ENCODE results near the gene OS9. TPM values are rescaled to one million over a fixed set of nuclear protein-coding genes. Genes with fewer than 3 reads are reported as not detected.
"Not testable (repeated sequence)": the region's sequence is repeated elsewhere in the genome, so short reads cannot be mapped to it uniquely, and the experiment has no call there.

Gene OS9
- total RNA-seq, 1 donor from 2014 or later: 338 TPM

DNA sequence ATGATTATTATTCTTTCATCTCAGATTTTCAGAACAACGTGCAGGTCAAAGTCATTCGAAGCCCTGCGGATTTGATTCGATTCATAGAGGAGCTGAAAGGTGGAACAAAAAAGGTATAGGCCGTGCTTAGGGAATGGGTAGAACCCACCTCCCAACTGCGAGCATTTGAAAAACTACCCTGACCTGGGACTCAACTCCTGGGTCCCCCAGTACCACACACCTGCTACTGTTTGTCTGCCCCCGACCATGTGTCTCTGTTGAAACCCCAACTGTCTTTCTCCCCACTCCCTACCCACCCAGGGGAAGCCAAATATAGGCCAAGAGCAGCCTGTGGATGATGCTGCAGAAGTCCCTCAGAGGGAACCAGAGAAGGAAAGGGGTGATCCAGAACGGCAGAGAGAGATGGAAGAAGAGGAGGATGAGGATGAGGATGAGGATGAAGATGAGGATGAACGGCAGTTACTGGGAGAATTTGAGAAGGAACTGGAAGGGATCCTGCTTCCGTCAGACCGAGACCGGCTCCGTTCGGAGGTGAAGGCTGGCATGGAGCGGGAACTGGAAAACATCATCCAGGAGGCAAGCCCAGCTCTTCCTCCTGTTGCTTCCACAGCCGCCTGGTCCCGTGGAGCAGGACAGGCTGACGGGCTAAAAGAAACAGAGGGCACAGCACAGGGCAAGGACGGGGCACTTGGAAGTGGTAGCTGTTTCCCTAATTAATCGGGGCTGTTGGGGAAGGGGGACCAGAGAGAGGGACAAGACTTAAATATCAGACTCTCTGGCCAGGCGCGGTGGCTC is 24.1 kb downstream of the OS9 start:
- TF ChIP-seq, protein P1, sequence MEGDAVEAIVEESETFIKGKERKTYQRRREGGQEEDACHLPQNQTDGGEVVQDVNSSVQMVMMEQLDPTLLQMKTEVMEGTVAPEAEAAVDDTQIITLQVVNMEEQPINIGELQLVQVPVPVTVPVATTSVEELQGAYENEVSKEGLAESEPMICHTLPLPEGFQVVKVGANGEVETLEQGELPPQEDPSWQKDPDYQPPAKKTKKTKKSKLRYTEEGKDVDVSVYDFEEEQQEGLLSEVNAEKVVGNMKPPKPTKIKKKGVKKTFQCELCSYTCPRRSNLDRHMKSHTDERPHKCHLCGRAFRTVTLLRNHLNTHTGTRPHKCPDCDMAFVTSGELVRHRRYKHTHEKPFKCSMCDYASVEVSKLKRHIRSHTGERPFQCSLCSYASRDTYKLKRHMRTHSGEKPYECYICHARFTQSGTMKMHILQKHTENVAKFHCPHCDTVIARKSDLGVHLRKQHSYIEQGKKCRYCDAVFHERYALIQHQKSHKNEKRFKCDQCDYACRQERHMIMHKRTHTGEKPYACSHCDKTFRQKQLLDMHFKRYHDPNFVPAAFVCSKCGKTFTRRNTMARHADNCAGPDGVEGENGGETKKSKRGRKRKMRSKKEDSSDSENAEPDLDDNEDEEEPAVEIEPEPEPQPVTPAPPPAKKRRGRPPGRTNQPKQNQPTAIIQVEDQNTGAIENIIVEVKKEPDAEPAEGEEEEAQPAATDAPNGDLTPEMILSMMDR (IDR thresholded peaks at IDR 0.05): no peak
- Mint-ChIP-seq H3K27me3 (ENCODE audit: unreplicated experiment) (no peaks in the 10 kb centered on the region), H3K27ac (ENCODE audit: unreplicated experiment) (no peak overlapping the region), H3K4me3 (ENCODE audit: unreplicated experiment) (no peak overlapping the region), H3K4me1 (ENCODE audit: unreplicated experiment) (peaks cover 4% of the 10 kb centered on the region), H3K9me3 (ENCODE audit: unreplicated experiment) (no peaks in the 10 kb centered on the region), H3K36me3 (ENCODE audit: unreplicated experiment) (peaks cover 30% of the 10 kb centered on the region)
- DNase-seq (ENCODE audit: extremely low spot score, unreplicated experiment): peak; percentile 67

DNA sequence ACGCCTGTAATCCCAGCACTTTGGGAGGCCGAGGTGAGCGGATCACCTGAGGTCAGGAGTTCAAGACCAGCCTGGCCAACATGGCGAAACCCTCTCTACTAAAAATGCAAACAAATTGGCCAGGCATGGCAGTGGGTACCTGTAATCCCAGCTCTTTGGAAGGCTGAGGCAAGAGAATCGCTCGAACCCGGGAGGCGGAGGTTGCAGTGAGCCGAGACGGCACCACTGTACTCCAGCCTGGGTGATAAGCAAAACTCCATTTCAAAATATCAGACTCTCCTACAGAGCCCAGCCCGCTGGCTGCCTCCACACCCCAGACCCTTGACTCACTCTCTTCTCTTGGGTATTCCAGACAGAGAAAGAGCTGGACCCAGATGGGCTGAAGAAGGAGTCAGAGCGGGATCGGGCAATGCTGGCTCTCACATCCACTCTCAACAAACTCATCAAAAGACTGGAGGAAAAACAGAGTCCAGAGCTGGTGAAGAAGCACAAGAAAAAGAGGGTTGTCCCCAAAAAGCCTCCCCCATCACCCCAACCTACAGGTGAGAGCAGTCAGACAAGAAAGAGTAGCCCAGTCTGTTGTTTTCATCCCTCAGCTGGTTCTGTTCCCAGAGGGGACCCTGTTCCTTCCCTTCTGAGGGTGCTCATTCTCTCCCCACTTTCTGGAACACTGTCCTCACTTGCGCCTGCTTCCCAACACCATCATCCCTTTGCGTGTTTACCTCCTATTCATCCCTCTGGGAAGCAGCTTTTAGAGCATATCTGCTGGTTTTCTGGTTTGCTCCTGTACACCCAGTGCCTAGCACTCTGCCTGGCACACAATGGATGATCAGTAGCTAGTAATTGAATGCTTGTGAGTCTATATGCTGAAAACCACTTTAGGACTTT is 25.0 kb downstream of the OS9 start:
- Mint-ChIP-seq H3K27me3 (ENCODE audit: unreplicated experiment) (no peaks in the 10 kb centered on the region), H3K27ac (ENCODE audit: unreplicated experiment) (no peak overlapping the region), H3K36me3 (ENCODE audit: unreplicated experiment) (peaks cover 28% of the 10 kb centered on the region), H3K4me1 (ENCODE audit: unreplicated experiment) (peaks cover 12% of the 10 kb centered on the region), H3K4me3 (ENCODE audit: unreplicated experiment) (no peak overlapping the region), H3K9me3 (ENCODE audit: unreplicated experiment) (no peaks in the 10 kb centered on the region)
- TF ChIP-seq, protein P1 (IDR thresholded peaks at IDR 0.05): no peak
- DNase-seq (ENCODE audit: extremely low spot score, unreplicated experiment): peak; percentile 66

DNA sequence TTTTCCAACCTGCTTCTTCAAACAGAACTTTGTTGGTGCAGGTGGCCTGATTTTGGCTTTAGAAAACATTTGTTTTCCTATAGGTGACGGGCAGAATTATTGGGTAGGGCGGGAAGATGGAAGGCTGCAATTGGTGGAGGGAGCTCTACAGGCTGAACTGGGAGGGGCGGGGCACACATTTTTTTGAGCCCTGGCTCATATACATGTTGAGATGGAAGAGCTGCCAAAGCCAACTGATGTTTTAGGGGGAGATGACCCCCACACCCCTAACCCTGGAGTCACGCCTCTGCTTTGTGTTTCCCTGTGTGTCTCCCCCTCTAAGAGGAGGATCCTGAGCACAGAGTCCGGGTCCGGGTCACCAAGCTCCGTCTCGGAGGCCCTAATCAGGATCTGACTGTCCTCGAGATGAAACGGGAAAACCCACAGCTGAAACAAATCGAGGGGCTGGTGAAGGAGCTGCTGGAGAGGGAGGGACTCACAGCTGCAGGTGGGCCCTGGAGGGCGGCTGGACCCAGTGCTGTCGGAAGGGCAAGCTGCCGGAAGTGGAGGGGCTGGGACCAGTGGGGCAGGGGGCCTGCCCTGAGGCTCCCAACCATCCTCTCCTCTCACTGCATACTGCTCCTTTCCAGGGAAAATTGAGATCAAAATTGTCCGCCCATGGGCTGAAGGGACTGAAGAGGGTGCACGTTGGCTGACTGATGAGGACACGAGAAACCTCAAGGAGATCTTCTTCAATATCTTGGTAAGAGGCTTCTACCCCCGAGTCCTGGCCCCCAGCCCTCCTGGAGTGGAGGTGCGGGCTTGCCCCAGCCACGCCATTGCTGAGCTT is 26.1 kb downstream of the OS9 start:
- peak; percentile 82 for DNase-seq (ENCODE audit: extremely low spot score, unreplicated experiment)
- TF ChIP-seq, protein P1 (IDR thresholded peaks at IDR 0.05): no peak
- H3K9me3 Mint-ChIP-seq (ENCODE audit: unreplicated experiment): no peaks in the 10 kb centered on the region
- H3K4me1 Mint-ChIP-seq (ENCODE audit: unreplicated experiment): peaks cover 13% of the 10 kb centered on the region
- no peak overlapping the region for H3K4me3 Mint-ChIP-seq (ENCODE audit: unreplicated experiment)
- no peaks in the 10 kb centered on the region for H3K27me3 Mint-ChIP-seq (ENCODE audit: unreplicated experiment)
- H3K36me3 Mint-ChIP-seq (ENCODE audit: unreplicated experiment): peaks cover 28% of the 10 kb centered on the region
- H3K27ac Mint-ChIP-seq (ENCODE audit: unreplicated experiment): no peak overlapping the region

DNA sequence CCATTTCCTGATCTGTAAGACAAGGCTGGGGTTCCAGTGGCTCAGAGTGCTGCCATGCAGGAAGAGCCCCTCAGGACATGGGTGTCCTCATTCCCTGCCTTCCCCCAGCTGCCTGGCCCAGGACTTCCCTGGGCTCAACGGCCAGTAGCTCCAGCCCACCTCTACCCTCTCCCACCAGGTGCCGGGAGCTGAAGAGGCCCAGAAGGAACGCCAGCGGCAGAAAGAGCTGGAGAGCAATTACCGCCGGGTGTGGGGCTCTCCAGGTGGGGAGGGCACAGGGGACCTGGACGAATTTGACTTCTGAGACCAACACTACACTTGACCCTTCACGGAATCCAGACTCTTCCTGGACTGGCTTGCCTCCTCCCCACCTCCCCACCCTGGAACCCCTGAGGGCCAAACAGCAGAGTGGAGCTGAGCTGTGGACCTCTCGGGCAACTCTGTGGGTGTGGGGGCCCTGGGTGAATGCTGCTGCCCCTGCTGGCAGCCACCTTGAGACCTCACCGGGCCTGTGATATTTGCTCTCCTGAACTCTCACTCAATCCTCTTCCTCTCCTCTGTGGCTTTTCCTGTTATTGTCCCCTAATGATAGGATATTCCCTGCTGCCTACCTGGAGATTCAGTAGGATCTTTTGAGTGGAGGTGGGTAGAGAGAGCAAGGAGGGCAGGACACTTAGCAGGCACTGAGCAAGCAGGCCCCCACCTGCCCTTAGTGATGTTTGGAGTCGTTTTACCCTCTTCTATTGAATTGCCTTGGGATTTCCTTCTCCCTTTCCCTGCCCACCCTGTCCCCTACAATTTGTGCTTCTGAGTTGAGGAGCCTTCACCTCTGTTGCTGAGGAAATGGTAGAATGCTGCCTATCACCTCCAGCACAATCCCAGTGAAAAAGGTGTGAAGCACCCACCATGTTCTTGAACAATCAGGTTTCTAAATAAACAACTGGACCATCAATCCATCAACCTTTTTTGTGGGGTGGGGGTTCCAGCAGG is 27.0 kb downstream of the OS9 start:
- H3K27ac Mint-ChIP-seq (ENCODE audit: unreplicated experiment): no peak overlapping the region
- no peaks in the 10 kb centered on the region for H3K27me3 Mint-ChIP-seq (ENCODE audit: unreplicated experiment)
- no peaks in the 10 kb centered on the region for H3K9me3 Mint-ChIP-seq (ENCODE audit: unreplicated experiment)
- peak; percentile 73 for DNase-seq (ENCODE audit: extremely low spot score, unreplicated experiment)
- peaks cover 16% of the 10 kb centered on the region for H3K4me1 Mint-ChIP-seq (ENCODE audit: unreplicated experiment)
- peaks cover 25% of the 10 kb centered on the region for H3K36me3 Mint-ChIP-seq (ENCODE audit: unreplicated experiment)
- no peak overlapping the region for H3K4me3 Mint-ChIP-seq (ENCODE audit: unreplicated experiment)
- TF ChIP-seq, protein P1 (IDR thresholded peaks at IDR 0.05): no peak

DNA sequence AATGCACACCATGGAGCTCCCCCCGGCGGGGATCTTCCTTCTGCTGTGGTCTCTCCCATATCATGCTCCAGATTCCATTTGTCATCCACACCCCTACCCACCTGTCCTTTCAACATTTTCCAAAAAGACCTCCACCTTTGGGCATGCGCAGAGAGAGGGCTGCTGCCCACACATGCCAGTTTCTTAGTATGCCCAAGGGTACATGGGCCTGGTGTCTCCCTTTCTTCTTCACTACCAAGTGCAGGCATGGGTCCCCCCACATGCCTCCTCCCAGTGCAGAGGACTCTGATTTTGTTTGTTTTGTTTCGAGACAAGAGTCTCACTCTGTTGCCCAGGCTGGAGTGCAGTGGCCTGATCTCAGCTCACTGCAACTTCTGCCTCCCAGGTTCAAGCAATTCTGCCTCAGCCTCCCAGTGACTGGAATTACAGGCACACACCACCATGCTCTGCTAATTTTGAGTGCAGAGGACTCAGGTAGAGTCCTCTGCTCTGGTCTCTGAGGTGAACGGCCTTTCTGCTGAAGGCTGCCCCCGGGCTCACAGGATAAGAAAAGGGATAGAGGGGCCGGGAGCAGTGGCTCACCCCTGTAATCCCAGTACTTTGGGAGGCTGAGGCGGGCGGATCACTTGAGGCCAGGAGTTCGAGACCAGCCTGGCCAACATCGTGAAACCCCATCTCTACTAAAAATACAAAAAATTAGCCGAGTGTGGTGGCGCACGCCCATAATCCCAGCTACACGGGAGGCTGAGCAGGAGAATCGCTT is 28.1 kb downstream of the OS9 start:
- not testable (repeated sequence) for H3K4me3 Mint-ChIP-seq (ENCODE audit: unreplicated experiment); H3K27ac Mint-ChIP-seq (ENCODE audit: unreplicated experiment); H3K27me3 Mint-ChIP-seq (ENCODE audit: unreplicated experiment); H3K9me3 Mint-ChIP-seq (ENCODE audit: unreplicated experiment)
- peaks cover 22% of the 10 kb centered on the region for H3K4me1 Mint-ChIP-seq (ENCODE audit: unreplicated experiment)
- peaks cover 27% of the 10 kb centered on the region for H3K36me3 Mint-ChIP-seq (ENCODE audit: unreplicated experiment)
- peak; percentile 68 for DNase-seq (ENCODE audit: extremely low spot score, unreplicated experiment)

All from osteocyte (in vitro differentiated cells).